GM21447 (cell line): ENCODE measurements around the gene CCNI.
A peak's percentile ranks its signal among the peaks of the same experiment; 100 is the strongest.

Experiments
- ATAC-seq: cut with Tn5 transposase; IDR thresholded peaks from one replicate; pipeline ENCODE4 v1.9.1; 2021; ENCODE audit not compliant: unreplicated experiment

CCNI gene

GRCh38 chr4:77007358-77008230 is 68.2 kb downstream of the CCNI start:
- ATAC-seq: peak; percentile 67

GRCh38 chr4:77006753-77007353 is 68.9 kb downstream of the CCNI start:
- peak; percentile 19 for ATAC-seq

- ATAC-seq: no peak
Measured at GRCh38 chr4:77003400-77003799, 72.4 kb downstream of the CCNI start.

- ATAC-seq: no peak
Measured at GRCh38 chr4:77002321-77003107, 73.3 kb downstream of the CCNI start.

GRCh38 chr4:77001907-77002306 is 73.9 kb downstream of the CCNI start:
- no peak for ATAC-seq

- no peak for ATAC-seq
Measured at GRCh38 chr4:76998251-76998901, 77.4 kb downstream of the CCNI start.

GRCh38 chr4:76997532-76997931 is 78.3 kb downstream of the CCNI start:
- no peak for ATAC-seq
